H1 (cell line): ENCODE results near the gene CDHR5. TPM values are rescaled to one million over a fixed set of nuclear protein-coding genes. Genes with fewer than 3 reads are reported as not detected.

ENCODE experiments used
- CTCF ChIA-PET: fragments of 300-600 bp; sonication (Branson Sonifier 250); formaldehyde crosslinking; loops from one replicate; lab custom pipeline; 2021; ENCODE audit not compliant: partially characterized antibody; lab: Charles Lee
- POLR2A ChIA-PET: fragments of 300-600 bp; sonication (Branson Sonifier 250); formaldehyde crosslinking; loops from one replicate; lab custom pipeline; 2021; ENCODE audit warnings: inconsistent platforms; ENCODE audit not compliant: partially characterized antibody; lab: Charles Lee
- DNase-seq, 2 experiments: peaks; one replicate each; pipeline versions ENCODE4 v3.0.0 to v3.0.0-alpha.2; 2010 to 2022; ENCODE audit warnings: low spot score in 2 of 2, low read depth in 1 of 2, mixed read lengths in 1 of 2
- FAIRE-seq: peaks from 2 replicates; lab custom pipeline; 2011; peaks lifted over from hg19 to GRCh38; lab: Jason Lieb, UNC
- H2AFZ ChIP-seq: 2 replicates; pipeline ENCODE4 v1.8.1; 2012; ENCODE audit warnings: low read length, inconsistent platforms
- H2AK5ac ChIP-seq: 2 replicates; pipeline ENCODE4 v1.6.1; 2013; ENCODE audit warnings: low read depth, low read length
- H2BK120ac ChIP-seq: replicated peaks from 2 replicates; pipeline ENCODE3; 2013; ENCODE audit warnings: low read depth, low read length, inconsistent platforms
- H2BK12ac ChIP-seq: 2 replicates; pipeline ENCODE4 v1.6.1; 2013; ENCODE audit warnings: low read depth, low read length
- H2BK15ac ChIP-seq: 2 replicates; pipeline ENCODE4 v1.6.1; 2013; ENCODE audit warnings: low read length
- H2BK20ac ChIP-seq: 2 replicates; pipeline ENCODE4 v1.6.1; 2013; ENCODE audit warnings: low read length
- H2BK5ac ChIP-seq: 2 replicates; pipeline ENCODE4 v1.6.1; 2013; ENCODE audit warnings: low read depth, low read length
- H3K14ac ChIP-seq: 2 replicates; pipeline ENCODE4 v1.6.1; 2013; ENCODE audit warnings: inconsistent platforms; ENCODE audit not compliant: insufficient read length
- H3K18ac ChIP-seq: 2 replicates; pipeline ENCODE4 v1.6.1; 2013; ENCODE audit warnings: low read length; ENCODE audit errors: extremely low read depth
- H3K23ac ChIP-seq: 2 replicates; pipeline ENCODE4 v1.6.1; 2013; ENCODE audit warnings: inconsistent platforms; ENCODE audit not compliant: insufficient read length
- H3K23me2 ChIP-seq: 2 replicates; pipeline ENCODE4 v1.6.1; 2013; ENCODE audit warnings: low read depth, low read length
- H3K27ac ChIP-seq: 2 replicates; pipeline ENCODE4 v1.6.1; 2011; ENCODE audit warnings: low read depth, low read length, inconsistent platforms
- H3K27me3 ChIP-seq, 4 experiments: replicated peaks in 1 of 4; 1 replicate in 1 of 4; 2 replicates in 3 of 4; pipeline versions ENCODE4 v1.6.1 to v1.8.1; 2011 to 2013; ENCODE audit warnings: low read length in 3 of 4, mild to moderate bottlenecking in 3 of 4, inconsistent platforms in 2 of 4, mixed read lengths in 2 of 4, moderate library complexity in 1 of 4; ENCODE audit not compliant: control insufficient read depth in 3 of 4, insufficient read depth in 3 of 4; ENCODE audit errors: extremely low read depth in 1 of 4
- H3K36me3 ChIP-seq, 4 experiments: 2 replicates each; pipeline versions ENCODE4 v1.6.1 to v1.8.1; 2011 to 2013; ENCODE audit warnings: mild to moderate bottlenecking in 4 of 4, low read length in 3 of 4, moderate library complexity in 2 of 4, control low read depth in 1 of 4, inconsistent platforms in 1 of 4; ENCODE audit not compliant: insufficient read depth in 4 of 4, control insufficient read depth in 2 of 4
- H3K4ac ChIP-seq: replicated peaks from 2 replicates; pipeline ENCODE3; 2013; ENCODE audit warnings: low read length, low read depth, mixed read lengths, inconsistent platforms; ENCODE audit not compliant: insufficient read length
- H3K4me1 ChIP-seq, 4 experiments: replicated peaks in 1 of 4; 1 replicate in 1 of 4; 2 replicates in 3 of 4; pipeline versions ENCODE4 v1.6.1 to v1.8.1; 2011 to 2013; ENCODE audit warnings: low read length in 3 of 4, inconsistent platforms in 2 of 4, mixed read lengths in 1 of 4; ENCODE audit not compliant: insufficient read depth in 4 of 4, control insufficient read depth in 3 of 4
- H3K4me2 ChIP-seq, 2 experiments: 2 replicates each; pipeline versions ENCODE4 v1.6.1 to v1.8.1; 2011 to 2013; ENCODE audit warnings: low read depth in 2 of 2, low read length in 2 of 2, control low read depth in 1 of 2, inconsistent platforms in 1 of 2, mild to moderate bottlenecking in 1 of 2; ENCODE audit not compliant: insufficient read depth in 1 of 2
- H3K4me3 ChIP-seq, 4 experiments: fragments of 200-600, 300-600 bp in 1 of 4; sonication (generic), shearing (Covaris generic), sonication (Bioruptor Twin) in 1 of 4; 2 replicates each; pipeline versions ENCODE4 v1.5.1 to v1.8.1; 2011 to 2016; ENCODE audit warnings: low read length in 4 of 4, low read depth in 3 of 4, control low read depth in 2 of 4, inconsistent platforms in 2 of 4, mild to moderate bottlenecking in 2 of 4, mixed read lengths in 1 of 4, moderate library complexity in 1 of 4; ENCODE audit not compliant: insufficient read depth in 2 of 4; ENCODE audit errors: extremely low read depth in 1 of 4
- H3K56ac ChIP-seq: replicated peaks from 2 replicates; pipeline ENCODE3; 2013; ENCODE audit warnings: low read depth, mild to moderate bottlenecking, mixed read lengths, low read length, inconsistent platforms; ENCODE audit not compliant: insufficient read length
- H3K79me1 ChIP-seq: 2 replicates; pipeline ENCODE4 v1.6.1; 2013; ENCODE audit warnings: low read depth, low read length, control low read depth
- H3K79me2 ChIP-seq, 2 experiments: 2 replicates each; pipeline versions ENCODE4 v1.6.1 to v1.8.1; 2012 to 2013; ENCODE audit warnings: low read length in 2 of 2, mild to moderate bottlenecking in 2 of 2, inconsistent platforms in 1 of 2; ENCODE audit not compliant: insufficient read depth in 2 of 2, control insufficient read depth in 1 of 2
- H3K9ac ChIP-seq, 4 experiments: replicated peaks in 1 of 4; 1 replicate in 1 of 4; 2 replicates in 3 of 4; pipeline versions ENCODE4 v1.6.1 to v1.8.1; 2011 to 2013; ENCODE audit warnings: low read depth in 3 of 4, low read length in 3 of 4, control low read depth in 2 of 4, mild to moderate bottlenecking in 2 of 4, moderate library complexity in 2 of 4, inconsistent platforms in 1 of 4; ENCODE audit errors: extremely low read depth in 1 of 4
- H3K9me3 ChIP-seq, 2 experiments: 2 replicates each; pipeline versions ENCODE4 v1.6.1 to v1.8.1; 2012 to 2013; ENCODE audit warnings: mild to moderate bottlenecking in 2 of 2, moderate library complexity in 2 of 2, control low read depth in 1 of 2, inconsistent platforms in 1 of 2, low read depth in 1 of 2, low read length in 1 of 2, mixed read lengths in 1 of 2; ENCODE audit not compliant: insufficient read depth in 2 of 2
- H4K20me1 ChIP-seq, 2 experiments: replicated peaks in 1 of 2; 2 replicates each; pipeline versions ENCODE3 to v1.8.1; 2011 to 2013; ENCODE audit warnings: inconsistent platforms in 2 of 2, low read length in 2 of 2, mild to moderate bottlenecking in 1 of 2; ENCODE audit not compliant: insufficient read depth in 2 of 2, control insufficient read depth in 1 of 2
- H4K5ac ChIP-seq: 2 replicates; pipeline ENCODE4 v1.6.1; 2013; ENCODE audit warnings: low read length, low read depth, mixed read lengths, inconsistent platforms; ENCODE audit not compliant: insufficient read length
- H4K8ac ChIP-seq: 2 replicates; pipeline ENCODE4 v1.8.0; 2013; ENCODE audit warnings: mild to moderate bottlenecking, moderate library complexity, low read length, inconsistent platforms; ENCODE audit not compliant: insufficient read depth; ENCODE audit errors: extremely low read depth
- H4K91ac ChIP-seq: replicated peaks from 2 replicates; pipeline ENCODE3; 2013; ENCODE audit warnings: low read length, mixed read lengths, inconsistent platforms; ENCODE audit not compliant: insufficient read length
- ASH2L ChIP-seq: fragments of 200-600, 300-600 bp; sonication (generic); IDR thresholded peaks from one replicate; pipeline ENCODE4 v1.7.1; 2017; ENCODE audit warnings: low read length
- ATF3 ChIP-seq: IDR thresholded peaks from 2 replicates; pipeline ENCODE4 v1.6.1; 2011; ENCODE audit warnings: low read depth, mild to moderate bottlenecking, low read length; ENCODE audit not compliant: insufficient read depth
- CBX5 ChIP-seq: fragments of 300-800, 300-1000 bp; sonication (generic); IDR thresholded peaks from 2 replicates; pipeline ENCODE4 v1.7.1; 2016; ENCODE audit warnings: antibody characterized with exemption, low read length, low read depth
- CBX8 ChIP-seq: fragments of 300-800, 300-1000 bp; sonication (generic); IDR thresholded peaks from 2 replicates; pipeline ENCODE4 v1.7.1; 2016; ENCODE audit warnings: low read depth, low read length, borderline replicate concordance
- EP300 ChIP-seq, 2 experiments: IDR thresholded peaks; 1 replicate in 1 of 2; 2 replicates in 1 of 2; pipeline ENCODE4 v1.6.1; 2011 to 2012; ENCODE audit warnings: low read depth in 2 of 2, low read length in 2 of 2, mild to moderate bottlenecking in 2 of 2, borderline replicate concordance in 1 of 2, inconsistent platforms in 1 of 2, moderate library complexity in 1 of 2
- KDM4A ChIP-seq: IDR thresholded peaks from one replicate; pipeline ENCODE4 v1.7.1; 2012; ENCODE audit warnings: low read depth, mild to moderate bottlenecking, moderate library complexity, low read length, inconsistent platforms; ENCODE audit not compliant: severe bottlenecking
- SUZ12 ChIP-seq: fragments of 200-600 bp; sonication (generic); IDR thresholded peaks from 2 replicates; pipeline ENCODE4 v1.6.1; 2012; ENCODE audit warnings: mild to moderate bottlenecking, inconsistent platforms, low read length, moderate library complexity, mixed read lengths
- TBP ChIP-seq: IDR thresholded peaks from 2 replicates; pipeline ENCODE4 v1.6.1; 2011; ENCODE audit warnings: low read depth, low read length, improper control_type of control experiment
- USF2 ChIP-seq: IDR thresholded peaks from 2 replicates; pipeline ENCODE4 v1.6.1; 2011; ENCODE audit warnings: low read length, improper control_type of control experiment
- WGBS, 2 experiments: shearing (Covaris generic) in 1 of 2; methylation state at CpG; one replicate each; pipeline versions ENCODE4 v1.1.6 to v1.1.7; 2013 to 2015; ENCODE audit warnings: low lambda C conversion rate in 2 of 2, mixed read lengths in 2 of 2, inconsistent platforms in 1 of 2, low coverage in 1 of 2, missing lambda C conversion rate in 1 of 2; ENCODE audit not compliant: insufficient replicate concordance in 2 of 2, insufficient coverage in 1 of 2, insufficient read length in 1 of 2; ENCODE audit errors: extremely low coverage in 1 of 2, missing lambda C conversion rate in 1 of 2; 5-methylcytosine and 5-hydroxymethylcytosine counted together
- polyA plus RNA-seq, 7 experiments: library from polyadenylated mRNA; depleted of rRNA in 3 of 7; stranded (reverse) in 5 of 7; unstranded in 2 of 7; fragments of >200 nt in 5 of 7; fragments of 200-250 nt in 2 of 7; gene quantifications; 1 replicate in 5 of 7; 2 replicates in 1 of 7; 4 replicates in 1 of 7; pipeline versions ENCODE4 v1.2.1 to v1.2.3, GENCODE V29; 2011 to 2013; ENCODE audit warnings: missing spikeins in 2 of 7, mixed read lengths in 2 of 7
- total RNA-seq: library from RNA; stranded (reverse); fragmentation: NEBNext Ultra II Directional; extraction: Animal tissue kit (Norgen Biotek cat#: 25700); gene quantifications from 2 replicates; pipeline ENCODE4 v1.2.1, GENCODE V29; 2021

CDHR5 gene
- total and polyA plus RNA-seq, 2 of the 8 experiments (the other 6 are each of a cell fraction or from before 2014, with no cell fraction given): not detected

- Histone ChIP-seq H3K79me1 (no peaks in the 10 kb centered on the region), H4K8ac (peak overlapping the region; percentile 93; the same call in 1 of the 2 replicates), H3K14ac (no peak overlapping the region), H3K9me3 (no peaks in the 10 kb centered on the region; a peak in 1 of 4 replicates), H3K56ac (no peak overlapping the region), H3K18ac (peak overlapping the region; percentile 87), H3K4ac (no peak overlapping the region), H3K9ac (peak overlapping the region in 3 of 4 experiments; percentile 45 to 56 (median 50); a peak in 6 of 7 replicates), H3K27ac (peak overlapping the region; percentile 78), H4K91ac (peak overlapping the region; percentile 95), H3K79me2 (no peaks in the 10 kb centered on the region), H2AFZ (no peak overlapping the region), H2BK120ac (peak overlapping the region; percentile 64), H3K23me2 (peaks cover 21% of the 10 kb centered on the region; the same call in 1 of the 2 replicates), H2BK20ac (no peak overlapping the region; the same call in 1 of the 2 replicates), H4K20me1 (peaks cover 0 to 5% of the 10 kb centered on the region in 2 experiments), H2BK5ac (no peak overlapping the region), H3K27me3 (peaks cover 21 to 49% (median 43%) of the 10 kb centered on the region in 4 experiments), H3K4me2 (peak overlapping the region; percentile 81 to 91), H2AK5ac (no peak overlapping the region; the same call in 1 of the 2 replicates), H3K4me1 (peaks cover 0 to 30% (median 20%) of the 10 kb centered on the region in 4 experiments; a peak in 6 of 7 replicates), H2BK15ac (no peak overlapping the region; the same call in 1 of the 2 replicates), H4K5ac (peak overlapping the region; percentile 9), H3K4me3 (peak overlapping the region; percentile 34 to 60 (median 48)), H2BK12ac (peak overlapping the region; percentile 96), H3K36me3 (peaks cover 0 to 2% (median 0%) of the 10 kb centered on the region in 4 experiments; a peak in 1 of 8 replicates), H3K23ac (no peak overlapping the region)
- peak; percentile 60 for FAIRE-seq
- ChIA-PET CTCF (interaction anchor here (0.6 to 2.0 kb wide), 6 partner anchors 21 to 131 kb away, joined by 3 to 10 read pairs (median 3); no protein-coding TSS in a partner anchor), POLR2A (interaction anchor here (0.6 to 3.6 kb wide), 30 partner anchors 10 to 437 kb away, joined by 3 to 20 read pairs (median 4); partner anchors contain the start of genes IRF7, SCT and TALDO1)
- DNase-seq: peak in 1 of 2 experiments; percentile 63
- WGBS, 2 experiments: 5% methylated on average over 28 of the region's 28 CpGs; no CpG with 5 or more reads in 1 of the 2 experiments
- TF ChIP-seq USF2: no peak
- no peak for TF ChIP-seq ATF3
- no peak for TF ChIP-seq EP300 (IDR thresholded peaks at IDR 0.05; ENCODE audit: borderline replicate concordance in 1 of 2, low read depth in 2 of 2, low read length in 2 of 2)
- peak; percentile 9 for TF ChIP-seq KDM4A
- TF ChIP-seq ASH2L: peak; percentile 44
- 0 out of 2 replicates have a peak, but pooled peaks have one; percentile 12 for TF ChIP-seq TBP
- TF ChIP-seq CBX8: no peak
- TF ChIP-seq CBX5: no peak
- TF ChIP-seq SUZ12: no peak
These were observed 14.0 kb upstream of the CDHR5 start for GRCh38 chr11:638631-639331.
